HUES48 (cell line): ENCODE measurements around the gene SYNGR1.

Experiments
- H3K27ac ChIP-seq: one replicate; pipeline ENCODE4 v1.7.0; 2013; ENCODE audit warnings: low read depth, low read length, inconsistent platforms
- H3K27me3 ChIP-seq: 2 replicates; pipeline ENCODE4 v1.6.1; 2013; ENCODE audit warnings: mild to moderate bottlenecking, low read length; ENCODE audit not compliant: control insufficient read depth, insufficient read depth
- H3K36me3 ChIP-seq: 2 replicates; pipeline ENCODE4 v1.6.1; 2013; ENCODE audit warnings: low read length; ENCODE audit not compliant: control insufficient read depth, insufficient read depth
- H3K4me1 ChIP-seq: 2 replicates; pipeline ENCODE4 v1.6.1; 2013; ENCODE audit warnings: mild to moderate bottlenecking, low read length; ENCODE audit not compliant: control insufficient read depth, insufficient read depth
- H3K4me3 ChIP-seq: 2 replicates; pipeline ENCODE4 v1.5.1; 2013; ENCODE audit warnings: mild to moderate bottlenecking, low read depth, low read length
- H3K9ac ChIP-seq: 2 replicates; pipeline ENCODE4 v1.6.1; 2013; ENCODE audit warnings: mild to moderate bottlenecking, low read depth, low read length, moderate library complexity
- H3K9me3 ChIP-seq: 2 replicates; pipeline ENCODE4 v1.6.1; 2013; ENCODE audit warnings: low read length; ENCODE audit not compliant: control insufficient read depth, insufficient read depth

SYNGR1 gene

DNA sequence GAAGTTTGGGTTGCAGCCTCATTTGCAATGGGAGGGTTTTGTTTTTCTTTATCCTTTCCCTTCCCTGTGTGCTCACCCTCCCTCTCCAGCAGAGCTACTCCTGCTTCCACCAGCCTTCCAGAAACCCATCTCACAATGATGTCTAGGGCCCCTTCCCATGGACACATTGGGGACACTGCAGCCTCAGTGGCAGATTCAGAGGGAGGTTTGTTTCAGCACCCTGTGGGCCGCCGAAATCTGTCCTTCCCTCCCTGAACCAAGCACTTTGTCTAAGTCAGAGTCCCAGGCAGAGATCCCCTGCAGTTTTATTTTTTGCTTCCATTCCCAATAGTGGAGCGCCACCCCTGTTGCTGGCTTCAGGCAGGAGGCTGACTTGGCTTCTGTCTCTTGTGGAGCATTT, 8.6 kb upstream of the SYNGR1 start:
- H3K4me3 ChIP-seq, result no peak overlapping the region
- no peaks in the 10 kb centered on the region for H3K36me3 ChIP-seq
- peaks cover 6% of the 10 kb centered on the region for H3K4me1 ChIP-seq
- H3K27me3 ChIP-seq, result no peaks in the 10 kb centered on the region
- no peaks in the 10 kb centered on the region for H3K9me3 ChIP-seq
- no peak overlapping the region for H3K9ac ChIP-seq
- no peak overlapping the region for H3K27ac ChIP-seq

- no peak overlapping the region for H3K27ac ChIP-seq
- no peaks in the 10 kb centered on the region for H3K9me3 ChIP-seq
- no peak overlapping the region for H3K4me3 ChIP-seq
- H3K4me1 ChIP-seq, result peaks cover 6% of the 10 kb centered on the region
- no peaks in the 10 kb centered on the region for H3K36me3 ChIP-seq
- no peaks in the 10 kb centered on the region for H3K27me3 ChIP-seq
- H3K9ac ChIP-seq, result no peak overlapping the region
These were observed 6.3 kb upstream of the SYNGR1 start for GRCh38 chr22:39343259-39344045.

DNA sequence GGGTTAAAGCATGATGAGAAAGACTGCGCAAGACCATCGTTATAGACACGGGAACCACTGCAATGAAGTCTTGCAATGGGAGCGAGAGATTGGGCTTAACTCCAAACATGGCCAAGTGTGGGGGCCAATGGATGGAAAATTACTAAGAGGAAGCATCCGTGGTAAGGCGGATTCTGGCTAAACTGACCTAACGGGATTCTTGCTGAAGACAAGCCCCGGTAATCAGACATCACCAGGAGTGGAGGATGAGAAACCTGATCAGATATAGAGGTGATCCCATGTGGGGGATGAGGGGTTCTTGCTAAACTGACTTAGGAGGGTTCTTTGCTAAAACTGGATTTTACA, 5.8 kb upstream of the SYNGR1 start:
- H3K9ac ChIP-seq, result no peak overlapping the region
- H3K9me3 ChIP-seq, result no peaks in the 10 kb centered on the region
- H3K36me3 ChIP-seq, result no peaks in the 10 kb centered on the region
- H3K27me3 ChIP-seq, result no peaks in the 10 kb centered on the region
- peaks cover 6% of the 10 kb centered on the region for H3K4me1 ChIP-seq
- no peak overlapping the region for H3K27ac ChIP-seq
- no peak overlapping the region for H3K4me3 ChIP-seq

DNA sequence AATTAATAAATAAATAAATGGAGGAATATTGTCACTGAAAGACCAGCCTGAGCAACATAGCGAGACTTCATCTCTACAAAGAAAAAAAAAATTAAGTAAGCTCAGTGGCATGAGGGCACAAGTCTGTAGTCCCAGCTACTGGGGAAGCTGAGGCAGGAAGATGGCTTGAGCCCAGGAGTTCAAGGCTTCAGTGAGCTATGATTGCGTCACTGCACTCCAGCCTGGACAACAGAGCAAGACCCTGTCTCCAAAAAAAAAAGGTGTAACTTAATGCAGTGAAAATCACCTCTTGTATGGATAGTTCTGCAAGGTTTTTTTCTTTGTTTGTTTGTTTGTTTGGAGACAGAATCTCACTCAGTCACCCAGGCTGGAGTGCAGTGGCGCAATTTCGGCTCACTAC, 4.6 kb upstream of the SYNGR1 start:
- Histone ChIP-seq H3K4me1 (peaks cover 11% of the 10 kb centered on the region), H3K27me3 (no peaks in the 10 kb centered on the region)

GRCh38 chr22:39348909-39349505, 784 bp upstream of the SYNGR1 start:
- no peak overlapping the region for H3K27ac ChIP-seq

More for the DNA sequence above, 4.6 kb upstream of the SYNGR1 start:
- H3K4me3 ChIP-seq, result no peak overlapping the region
- H3K9ac ChIP-seq, result no peak overlapping the region
- no peaks in the 10 kb centered on the region for H3K36me3 ChIP-seq
- no peak overlapping the region for H3K27ac ChIP-seq
- H3K9me3 ChIP-seq, result no peaks in the 10 kb centered on the region

DNA sequence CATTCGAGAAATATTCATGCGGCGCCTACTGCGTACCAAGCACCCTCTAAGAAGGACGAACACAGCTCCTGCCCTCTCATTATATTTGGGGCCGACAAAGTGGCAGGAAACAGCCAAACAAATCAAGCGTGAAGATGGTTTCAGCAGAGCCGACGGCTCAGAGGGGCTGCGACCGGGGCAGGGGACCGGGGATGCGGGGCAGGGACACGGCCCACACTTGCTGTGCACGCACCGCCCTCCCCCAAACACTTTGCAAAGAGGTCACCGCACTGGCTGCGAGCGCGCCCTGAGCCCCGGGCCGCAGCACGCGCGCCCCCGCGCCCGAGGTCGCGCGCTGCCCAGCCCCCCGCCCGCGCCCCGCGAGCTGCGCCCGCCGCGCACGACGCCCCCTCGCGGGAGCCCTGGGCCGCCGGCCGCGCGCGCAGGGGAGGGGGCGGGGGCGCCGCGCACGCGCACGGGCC, 255 bp upstream of the SYNGR1 start:
- Histone ChIP-seq H3K9ac (peak overlapping the region; percentile 54), H3K4me1 (peaks cover 27% of the 10 kb centered on the region), H3K36me3 (no peaks in the 10 kb centered on the region), H3K27me3 (no peaks in the 10 kb centered on the region), H3K9me3 (no peaks in the 10 kb centered on the region), H3K27ac (no peak overlapping the region), H3K4me3 (peak overlapping the region; percentile 80)

More at GRCh38 chr22:39348909-39349505, 784 bp upstream of the SYNGR1 start:
- Histone ChIP-seq H3K36me3 (no peaks in the 10 kb centered on the region), H3K9ac (no peak overlapping the region), H3K4me3 (peak overlapping the region; percentile 66), H3K9me3 (no peaks in the 10 kb centered on the region), H3K27me3 (no peaks in the 10 kb centered on the region), H3K4me1 (peaks cover 29% of the 10 kb centered on the region)

- H3K36me3 ChIP-seq, result no peaks in the 10 kb centered on the region
- H3K4me3 ChIP-seq, result peak overlapping the region; percentile 80
- peak overlapping the region; percentile 56 for H3K27ac ChIP-seq
- no peaks in the 10 kb centered on the region for H3K9me3 ChIP-seq
- no peaks in the 10 kb centered on the region for H3K27me3 ChIP-seq
- no peak overlapping the region for H3K9ac ChIP-seq
- H3K4me1 ChIP-seq, result peaks cover 27% of the 10 kb centered on the region
These were observed 1.2 kb downstream of the SYNGR1 start for GRCh38 chr22:39350757-39351688.

GRCh38 chr22:39351689-39352214, 2.0 kb downstream of the SYNGR1 start:
- H3K27ac ChIP-seq, result peak overlapping the region; percentile 56
- H3K4me3 ChIP-seq, result no peak overlapping the region
- no peaks in the 10 kb centered on the region for H3K27me3 ChIP-seq
- H3K9me3 ChIP-seq, result no peaks in the 10 kb centered on the region
- H3K36me3 ChIP-seq, result no peaks in the 10 kb centered on the region
- H3K4me1 ChIP-seq, result peaks cover 27% of the 10 kb centered on the region
- no peak overlapping the region for H3K9ac ChIP-seq

DNA sequence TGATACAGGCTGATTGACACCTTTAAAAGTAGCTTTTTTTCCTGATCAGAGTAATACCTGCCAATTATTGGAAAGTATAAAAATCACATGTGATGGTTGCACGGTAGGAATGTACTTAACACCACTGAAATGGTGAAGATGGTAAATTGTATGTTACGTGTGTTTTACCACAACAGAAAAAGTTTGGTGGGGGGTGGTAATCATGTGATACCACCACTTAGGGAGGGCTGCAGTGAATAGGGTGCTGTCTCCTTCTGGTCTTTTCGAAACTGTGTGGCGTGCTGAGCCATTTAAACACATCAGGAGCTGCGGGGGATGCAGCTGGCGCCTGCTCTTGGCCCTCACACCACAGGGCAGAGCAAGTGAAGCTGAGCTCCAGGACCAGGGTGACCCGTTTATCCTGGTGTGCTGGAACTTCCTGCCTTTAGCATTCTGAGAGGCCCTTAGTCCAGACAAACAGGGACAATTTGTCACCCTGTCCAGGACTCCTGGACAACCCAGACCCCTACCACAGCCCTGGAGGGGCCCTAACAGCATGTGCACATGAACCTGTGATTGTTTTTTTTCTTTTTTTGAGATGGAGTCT, 2.6 kb downstream of the SYNGR1 start:
- Histone ChIP-seq H3K4me1 (peaks cover 27% of the 10 kb centered on the region), H3K27ac (peak overlapping the region; percentile 56)

GRCh38 chr22:39353346-39353745, 3.6 kb downstream of the SYNGR1 start:
- no peak overlapping the region for H3K4me3 ChIP-seq
- H3K36me3 ChIP-seq, result no peaks in the 10 kb centered on the region
- no peaks in the 10 kb centered on the region for H3K9me3 ChIP-seq
- no peaks in the 10 kb centered on the region for H3K27me3 ChIP-seq
- peaks cover 27% of the 10 kb centered on the region for H3K4me1 ChIP-seq
- H3K9ac ChIP-seq, result no peak overlapping the region
- no peak overlapping the region for H3K27ac ChIP-seq

More for the DNA sequence above, 2.6 kb downstream of the SYNGR1 start:
- no peak overlapping the region for H3K9ac ChIP-seq
- H3K36me3 ChIP-seq, result no peaks in the 10 kb centered on the region
- no peak overlapping the region for H3K4me3 ChIP-seq
- H3K9me3 ChIP-seq, result no peaks in the 10 kb centered on the region
- H3K27me3 ChIP-seq, result no peaks in the 10 kb centered on the region
